OCI-LY7 (cell line): ENCODE results near the gene HEPN1.

Experiments
- CTCF ChIP-seq: fragments of 200-600 bp; sonication (generic); conservative IDR thresholded peaks from 2 replicates; pipeline ENCODE4 v1.5.1; 2014; ENCODE audit warnings: mild to moderate bottlenecking, antibody characterized with exemption, low read length, moderate library complexity, mixed read lengths
- EZH2phosphoT487 ChIP-seq: fragments of 200-600 bp; sonication (generic); IDR thresholded peaks from 2 replicates; pipeline ENCODE4 v1.6.1; 2018; ENCODE audit warnings: low read depth, borderline replicate concordance, mild to moderate bottlenecking, mixed run types, antibody characterized with exemption, low read length, moderate library complexity, mixed read lengths

- TF ChIP-seq CTCF (no peak), EZH2phosphoT487 (no peak)
Measured at GRCh38 chr11:124882339-124883071, 36.5 kb upstream of the HEPN1 start.
